Stimulated activated naive B cell treated with anti-CD40 and anti-IgM and Interleukin-4, amounts not matched to agents 10 μg/mL and 1 μg/mL and 100 μg/mL, for 72 hours (primary cell): Measurements from ENCODE around the gene GPC1.

Source experiments
- ATAC-seq, 2 donors: fragments of 150-1000 bp; cut with Tn5 transposase; replicated peaks; 2 replicates each; pipeline ENCODE4 v1.10.0; 2021; ENCODE audit warnings: moderate library complexity in 1 of 2
- DNase-seq: peaks from one replicate; pipeline ENCODE4 v3.0.0; 2021
- H3K27ac Mint-ChIP-seq: one replicate; pipeline ENCODE4 v1.8.0; 2022; ENCODE audit warnings: mild to moderate bottlenecking, mixed read lengths
- H3K27me3 Mint-ChIP-seq, 2 donors: one replicate each; pipeline ENCODE4 v1.8.0; 2022; ENCODE audit warnings: mixed read lengths in 2 of 2
- H3K36me3 Mint-ChIP-seq, 2 donors: one replicate each; pipeline ENCODE4 v1.8.0; 2022; ENCODE audit warnings: mixed read lengths in 2 of 2, mild to moderate bottlenecking in 1 of 2
- H3K4me1 Mint-ChIP-seq, 2 donors: one replicate each; pipeline ENCODE4 v1.8.0; 2022; ENCODE audit warnings: mixed read lengths in 2 of 2, mild to moderate bottlenecking in 1 of 2
- H3K4me3 Mint-ChIP-seq, 2 donors: one replicate each; pipeline ENCODE4 v1.8.0; 2022; ENCODE audit warnings: mild to moderate bottlenecking in 2 of 2, mixed read lengths in 2 of 2, moderate library complexity in 1 of 2
- H3K9me3 Mint-ChIP-seq, 2 donors: one replicate each; pipeline ENCODE4 v1.8.0; 2022; ENCODE audit warnings: mixed read lengths in 2 of 2, mild to moderate bottlenecking in 1 of 2

GPC1 gene

DNA sequence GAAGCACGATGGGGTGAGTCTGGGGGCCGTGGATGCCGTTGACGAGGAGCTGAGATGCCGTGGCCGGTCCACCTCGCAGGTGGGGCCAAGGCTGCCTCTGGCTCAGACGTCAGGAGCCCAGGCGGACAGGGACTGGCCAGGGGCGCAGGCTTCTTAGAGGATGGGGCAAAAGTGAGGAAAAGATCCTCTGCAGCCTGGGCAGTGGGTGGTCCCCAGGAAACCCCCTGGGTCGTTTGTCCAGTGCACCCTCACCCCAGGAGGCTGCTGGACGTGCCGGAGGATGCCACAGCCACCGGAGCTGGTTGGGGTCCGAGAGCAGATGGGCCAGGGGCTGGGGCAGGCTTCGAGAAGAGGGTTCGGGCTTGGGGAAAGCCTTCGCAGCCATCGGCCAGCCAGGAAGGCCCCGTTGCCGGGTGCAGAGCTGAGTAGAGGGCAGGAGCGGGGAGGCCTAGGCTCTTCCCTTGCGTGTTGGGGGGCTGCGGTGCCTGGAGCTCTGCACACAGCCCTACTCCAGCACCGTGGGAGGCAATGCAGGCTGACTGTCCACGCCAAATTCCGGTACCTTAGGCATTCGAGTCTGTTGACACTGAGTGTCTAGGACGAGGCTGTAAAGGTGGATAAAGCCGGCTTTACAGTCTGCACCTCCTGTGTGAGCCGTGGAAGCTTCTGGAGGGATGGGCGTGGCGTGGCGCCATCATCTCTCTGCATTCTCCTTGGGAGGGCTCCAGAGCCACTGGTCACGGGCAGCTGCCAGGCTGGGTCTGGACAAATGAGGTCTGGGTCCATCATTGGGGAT, 18.8 kb downstream of the GPC1 start:
- H3K9me3 Mint-ChIP-seq: no peaks in the 10 kb centered on the region
- peak overlapping the region; percentile 69 to 77 for H3K4me3 Mint-ChIP-seq
- H3K27ac Mint-ChIP-seq: peak overlapping the region; percentile 51
- peaks cover 0 to 3% of the 10 kb centered on the region in 2 donors for H3K36me3 Mint-ChIP-seq
- ATAC-seq: no peak
- DNase-seq: no peak
- H3K4me1 Mint-ChIP-seq: peaks cover 27 to 41% of the 10 kb centered on the region in 2 donors
- H3K27me3 Mint-ChIP-seq: peaks cover 59 to 69% of the 10 kb centered on the region in 2 donors

DNA sequence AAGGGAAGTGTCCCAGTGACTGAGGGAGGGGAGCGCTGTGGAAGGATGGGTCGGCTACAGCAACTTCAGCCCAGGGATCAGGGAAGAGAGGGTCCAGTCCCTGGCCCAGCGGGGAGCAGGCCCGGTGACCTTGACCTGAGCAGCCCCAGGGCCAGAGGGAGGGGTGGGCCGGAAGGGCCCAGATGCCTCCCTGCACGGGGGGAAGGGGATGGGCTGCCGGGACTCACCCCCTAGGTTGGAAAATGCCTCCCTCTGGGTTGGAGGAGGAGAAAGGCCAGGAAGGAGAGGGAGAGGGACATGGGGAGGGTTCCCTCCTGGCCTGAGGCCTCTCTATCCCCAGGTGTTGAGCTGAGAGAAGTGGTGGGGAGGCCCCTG, 19.8 kb downstream of the GPC1 start:
- H3K4me3 Mint-ChIP-seq: no peak overlapping the region

DNA sequence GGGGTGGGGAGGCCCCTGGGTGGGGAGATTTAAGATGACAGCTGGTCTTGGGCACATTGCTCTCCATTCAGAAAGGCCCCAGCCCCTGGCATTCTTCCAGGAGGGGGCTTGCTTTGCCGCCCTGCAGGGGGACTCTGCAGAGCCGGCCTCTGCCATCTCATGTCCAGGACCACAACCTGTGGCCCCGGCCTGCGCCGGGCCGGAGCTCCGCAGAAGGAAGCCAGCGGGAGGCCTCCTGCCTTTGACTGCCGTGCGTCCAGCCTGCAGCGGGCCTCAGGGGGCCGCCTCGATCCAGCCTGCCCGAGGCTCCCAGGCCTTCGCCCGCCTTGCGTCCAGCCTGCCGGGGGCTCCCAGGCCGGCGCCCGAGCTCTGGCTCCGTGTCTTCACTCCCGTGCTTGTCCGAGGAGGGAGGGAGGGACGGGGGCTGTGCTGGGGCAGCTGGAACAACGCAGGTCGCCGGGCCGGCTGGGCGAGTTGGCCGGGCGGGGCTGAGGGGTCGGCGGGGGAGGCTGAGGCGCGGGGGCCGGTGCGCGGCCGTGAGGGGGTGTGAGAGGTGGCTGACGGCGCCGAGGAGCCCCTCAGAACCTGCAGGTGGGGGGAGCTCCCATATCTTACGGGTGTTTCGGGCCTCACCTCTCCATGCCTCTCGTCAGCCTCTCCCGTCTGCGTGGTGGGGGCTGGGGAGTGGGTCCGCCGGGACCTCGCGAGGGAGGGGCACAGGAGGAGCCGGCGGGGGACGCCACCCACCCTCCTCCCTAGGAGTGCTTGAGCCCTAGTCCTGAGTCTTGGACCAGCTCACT, 20.4 kb downstream of the GPC1 start:
- Mint-ChIP-seq H3K4me3 (no peak overlapping the region), H3K9me3 (no peaks in the 10 kb centered on the region), H3K4me1 (peaks cover 18 to 29% of the 10 kb centered on the region in 2 donors), H3K36me3 (no peaks in the 10 kb centered on the region), H3K27me3 (peaks cover 45 to 53% of the 10 kb centered on the region in 2 donors), H3K27ac (no peak overlapping the region)
- DNase-seq (no peak), ATAC-seq (no peak)

More for the DNA sequence above, 19.8 kb downstream of the GPC1 start:
- Mint-ChIP-seq H3K4me1 (peaks cover 23 to 34% of the 10 kb centered on the region in 2 donors), H3K36me3 (peaks cover 0 to 3% of the 10 kb centered on the region in 2 donors), H3K9me3 (no peaks in the 10 kb centered on the region), H3K27ac (no peak overlapping the region), H3K27me3 (peaks cover 51 to 59% of the 10 kb centered on the region in 2 donors)
- DNase-seq: no peak
- ATAC-seq: no peak

DNA sequence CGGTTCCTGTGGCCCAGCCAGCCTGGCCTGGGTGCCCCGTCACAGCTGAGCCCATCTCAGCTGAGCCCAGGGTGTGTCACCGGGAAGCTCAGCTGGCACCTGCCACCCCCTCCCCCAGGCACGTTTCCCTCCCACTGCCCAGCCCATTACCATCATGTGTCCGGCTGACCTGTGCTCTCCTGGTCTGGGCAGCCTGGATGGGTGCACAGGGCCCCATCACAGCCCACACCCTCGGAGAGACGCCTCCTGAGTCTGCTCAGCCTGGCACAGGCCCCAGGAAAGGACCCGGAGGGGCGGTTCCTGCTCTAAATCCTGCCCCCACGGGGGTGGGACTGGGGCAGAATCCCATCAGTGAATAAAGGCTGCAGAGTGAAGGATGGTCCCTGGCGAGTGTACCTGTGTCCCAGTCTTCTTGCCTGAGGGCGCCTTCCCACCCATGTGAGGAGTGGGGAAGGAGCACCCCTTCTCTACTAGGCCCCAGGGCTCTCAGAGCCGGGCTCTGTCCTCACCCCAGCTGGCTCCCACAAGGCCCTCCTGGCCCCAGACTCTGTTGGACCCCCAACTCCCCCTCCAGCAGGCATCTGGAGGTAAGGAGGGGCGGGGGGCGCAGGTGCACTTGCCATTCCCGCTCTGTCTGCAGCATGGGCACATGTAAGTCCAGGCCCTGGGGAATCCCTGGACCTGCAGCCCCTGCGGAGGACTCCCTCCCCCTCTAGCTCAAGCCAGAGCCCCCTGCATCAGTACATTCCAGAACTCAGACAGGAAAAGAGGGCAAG, 21.2 kb downstream of the GPC1 start:
- DNase-seq (no peak), ATAC-seq (no peak)
- Mint-ChIP-seq H3K4me3 (no peak overlapping the region), H3K36me3 (no peaks in the 10 kb centered on the region), H3K27ac (no peak overlapping the region), H3K4me1 (peaks cover 18 to 27% of the 10 kb centered on the region in 2 donors), H3K9me3 (no peaks in the 10 kb centered on the region), H3K27me3 (peaks cover 37 to 45% of the 10 kb centered on the region in 2 donors)

DNA sequence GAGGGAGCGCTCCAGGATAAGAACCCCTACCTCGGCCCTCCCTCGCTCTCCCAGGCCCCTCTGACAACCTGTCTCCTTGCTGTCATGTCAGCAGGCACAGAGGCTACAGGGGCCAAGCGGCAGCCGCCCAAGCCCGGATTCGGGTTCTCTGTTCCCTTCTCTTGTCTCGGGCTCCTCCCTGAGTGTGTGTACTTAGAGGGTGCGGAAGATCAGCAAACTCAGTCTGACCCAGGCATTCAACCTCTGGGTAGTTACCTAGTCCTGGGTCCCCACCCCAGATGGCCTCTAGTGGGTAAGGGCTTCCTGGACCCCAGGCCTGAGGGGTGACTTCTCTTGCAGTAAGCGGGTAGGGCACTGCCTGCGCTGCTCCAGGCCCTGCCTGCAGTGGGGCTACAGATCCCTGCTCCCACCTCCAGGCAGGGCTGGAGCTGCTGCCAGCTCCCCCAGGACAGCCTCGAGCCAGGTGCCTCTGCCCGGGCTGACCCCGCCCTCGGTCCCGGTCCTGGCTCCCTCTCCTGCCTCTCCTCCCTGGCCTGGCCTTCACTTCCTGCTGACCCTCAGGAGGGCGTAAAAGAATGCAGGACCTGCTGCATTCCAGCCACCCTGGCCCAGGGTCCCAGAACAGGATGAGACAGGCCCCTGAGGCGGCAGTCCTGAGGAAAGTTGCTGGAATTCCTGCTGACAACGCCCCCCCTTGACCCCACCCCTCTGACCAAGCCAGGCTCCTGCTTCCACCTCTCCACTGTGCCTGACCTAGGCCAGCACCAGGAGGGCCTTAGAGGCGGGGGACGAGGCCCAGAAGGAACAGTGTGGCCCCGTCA, 22.0 kb downstream of the GPC1 start:
- Mint-ChIP-seq H3K9me3 (no peaks in the 10 kb centered on the region), H3K36me3 (no peaks in the 10 kb centered on the region), H3K27me3 (peaks cover 30 to 38% of the 10 kb centered on the region in 2 donors), H3K27ac (no peak overlapping the region), H3K4me3 (no peak overlapping the region), H3K4me1 (peaks cover 12 to 20% of the 10 kb centered on the region in 2 donors)
- DNase-seq (no peak), ATAC-seq (no peak)

DNA sequence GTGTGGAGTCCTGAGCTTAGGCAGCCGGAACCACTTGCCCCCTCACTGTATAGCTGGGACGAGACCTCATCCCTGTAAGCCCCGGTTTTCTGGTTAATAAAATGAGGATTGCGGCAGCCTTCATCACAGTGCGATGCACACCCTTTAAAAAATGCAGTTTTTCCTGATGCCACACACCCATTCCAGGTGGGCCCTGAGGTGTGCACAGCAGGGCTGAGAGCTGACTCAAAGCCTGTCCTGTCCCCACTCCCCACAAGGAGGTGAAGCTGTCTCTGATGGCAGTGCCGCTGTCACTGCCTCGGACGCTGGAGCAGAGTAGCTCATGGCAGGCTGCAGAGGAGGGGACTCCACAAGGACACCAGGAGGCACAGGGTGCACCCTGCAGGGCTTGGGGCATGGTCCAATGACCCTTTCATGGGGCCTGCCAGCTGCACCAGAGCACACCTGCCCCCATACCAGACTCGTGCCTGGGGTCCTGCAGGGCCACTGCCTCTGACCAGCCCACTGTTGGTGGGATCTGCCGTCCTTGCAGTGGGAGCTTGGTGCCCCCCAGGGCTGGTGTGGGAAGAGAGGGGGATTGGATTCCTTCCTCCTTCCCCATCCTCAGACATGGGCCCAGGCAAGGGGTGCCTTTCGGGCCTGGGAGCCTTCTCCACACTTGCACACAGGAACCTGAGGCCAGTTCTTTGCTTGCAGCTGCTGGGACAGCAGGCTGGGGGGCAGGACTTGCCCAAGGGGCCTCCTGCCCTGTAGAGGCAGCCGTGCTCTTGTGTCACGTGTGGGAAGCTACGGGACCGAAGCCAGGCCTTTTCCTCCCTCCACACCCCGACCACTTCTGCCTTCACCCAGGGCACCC, 22.8 kb downstream of the GPC1 start:
- no peak overlapping the region for H3K4me3 Mint-ChIP-seq
- no peaks in the 10 kb centered on the region for H3K36me3 Mint-ChIP-seq
- H3K9me3 Mint-ChIP-seq: no peaks in the 10 kb centered on the region
- peaks cover 12 to 20% of the 10 kb centered on the region in 2 donors for H3K4me1 Mint-ChIP-seq
- ATAC-seq (no peak), DNase-seq (no peak)
- peaks cover 30 to 38% of the 10 kb centered on the region in 2 donors for H3K27me3 Mint-ChIP-seq
- no peak overlapping the region for H3K27ac Mint-ChIP-seq

DNA sequence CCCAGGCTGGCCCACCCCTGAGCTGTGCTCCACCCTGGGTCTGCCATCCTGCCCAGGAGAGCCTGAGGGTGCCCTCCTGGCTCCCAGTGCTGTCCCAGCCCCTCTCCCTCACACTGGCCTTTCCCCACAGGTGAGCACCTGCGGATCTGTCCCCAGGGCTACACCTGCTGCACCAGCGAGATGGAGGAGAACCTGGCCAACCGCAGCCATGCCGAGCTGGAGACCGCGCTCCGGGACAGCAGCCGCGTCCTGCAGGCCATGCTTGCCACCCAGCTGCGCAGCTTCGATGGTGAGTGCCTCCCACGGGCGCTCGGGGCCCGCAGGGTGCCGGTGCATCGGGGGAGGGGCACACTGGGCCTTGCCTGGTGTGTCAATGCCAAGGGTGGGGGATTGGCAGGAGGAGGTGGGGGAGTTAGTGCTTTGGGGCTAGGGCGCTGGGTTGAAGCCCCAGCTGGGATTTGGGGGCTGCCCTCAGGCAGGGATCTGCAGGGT, 23.5 kb downstream of the GPC1 start:
- peaks cover 27 to 33% of the 10 kb centered on the region in 2 donors for H3K27me3 Mint-ChIP-seq
- no peak overlapping the region for H3K4me3 Mint-ChIP-seq
- no peaks in the 10 kb centered on the region for H3K9me3 Mint-ChIP-seq
- ATAC-seq (no peak), DNase-seq (no peak)
- no peak overlapping the region for H3K27ac Mint-ChIP-seq
- peaks cover 10 to 17% of the 10 kb centered on the region in 2 donors for H3K4me1 Mint-ChIP-seq
- no peaks in the 10 kb centered on the region for H3K36me3 Mint-ChIP-seq

DNA sequence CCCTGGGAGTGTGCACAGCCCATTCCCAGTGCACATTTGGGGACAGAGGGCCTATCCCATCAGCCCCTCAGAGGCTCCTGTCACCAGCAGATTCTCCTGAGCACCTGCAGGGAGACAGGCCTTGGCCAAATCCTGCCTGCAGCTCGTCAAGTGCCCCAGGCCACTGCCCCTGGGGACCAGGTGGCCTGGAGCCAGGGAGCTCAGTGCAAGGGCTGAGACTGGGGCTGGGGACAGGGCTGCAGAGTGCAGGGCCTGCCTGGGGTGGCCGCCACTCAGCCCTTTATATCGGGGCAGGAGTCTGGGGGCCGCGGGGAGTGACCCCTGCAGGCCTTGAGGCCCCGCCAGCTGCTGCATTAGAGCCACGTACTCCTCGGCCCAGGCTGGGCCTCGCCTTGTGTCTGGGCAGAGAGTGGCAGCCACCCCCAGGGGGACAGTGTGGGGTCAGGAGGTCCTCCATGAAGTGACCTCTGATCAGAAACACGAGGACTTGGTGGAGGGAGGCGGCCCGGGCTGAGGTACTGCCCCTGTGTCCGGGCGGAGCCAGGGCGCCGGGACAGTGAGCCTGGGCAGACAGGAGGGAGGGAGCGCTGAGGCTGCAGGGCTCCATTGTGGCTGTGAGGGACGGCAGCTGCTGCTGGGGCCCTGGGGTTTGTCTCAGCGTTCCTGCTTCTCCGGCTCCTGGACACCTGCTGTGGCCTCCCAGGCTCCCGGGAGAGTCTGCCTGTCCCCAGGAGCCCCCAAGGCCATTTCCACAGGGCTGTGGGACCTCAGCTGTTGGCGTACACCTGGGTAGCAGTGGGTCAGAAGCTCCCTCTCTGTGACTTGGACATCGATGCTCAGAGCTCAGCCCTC, 24.2 kb downstream of the GPC1 start:
- DNase-seq (no peak), ATAC-seq (no peak)
- Mint-ChIP-seq H3K4me1 (peaks cover 4 to 11% of the 10 kb centered on the region in 2 donors), H3K4me3 (no peak overlapping the region), H3K36me3 (peaks cover 3 to 4% of the 10 kb centered on the region in 2 donors), H3K9me3 (no peaks in the 10 kb centered on the region), H3K27me3 (peaks cover 20 to 26% of the 10 kb centered on the region in 2 donors), H3K27ac (no peak overlapping the region)

DNA sequence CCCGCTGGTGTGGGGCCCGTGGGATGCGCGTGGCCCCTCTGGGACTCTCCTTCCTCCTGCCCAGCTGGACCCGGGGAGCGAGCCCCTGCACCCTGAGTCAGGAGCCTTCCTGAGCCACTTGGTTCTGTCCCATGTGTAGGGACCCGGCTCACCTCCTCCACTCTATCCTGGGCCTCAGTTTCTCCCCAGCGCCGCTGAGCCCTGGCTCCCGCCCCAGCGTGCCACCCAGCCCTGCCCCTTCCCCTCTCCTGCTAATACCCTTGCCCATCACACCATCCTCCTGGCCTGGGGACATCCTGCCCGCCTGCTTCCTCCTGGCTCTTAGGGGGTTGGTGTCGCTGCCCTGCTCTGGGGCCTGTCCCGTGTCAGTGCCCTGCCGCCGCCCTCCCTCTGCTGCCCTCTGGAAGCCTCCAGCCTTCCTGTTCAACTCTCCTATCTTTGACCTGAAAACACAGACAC, 24.8 kb downstream of the GPC1 start:
- no peak overlapping the region for H3K27ac Mint-ChIP-seq

DNA sequence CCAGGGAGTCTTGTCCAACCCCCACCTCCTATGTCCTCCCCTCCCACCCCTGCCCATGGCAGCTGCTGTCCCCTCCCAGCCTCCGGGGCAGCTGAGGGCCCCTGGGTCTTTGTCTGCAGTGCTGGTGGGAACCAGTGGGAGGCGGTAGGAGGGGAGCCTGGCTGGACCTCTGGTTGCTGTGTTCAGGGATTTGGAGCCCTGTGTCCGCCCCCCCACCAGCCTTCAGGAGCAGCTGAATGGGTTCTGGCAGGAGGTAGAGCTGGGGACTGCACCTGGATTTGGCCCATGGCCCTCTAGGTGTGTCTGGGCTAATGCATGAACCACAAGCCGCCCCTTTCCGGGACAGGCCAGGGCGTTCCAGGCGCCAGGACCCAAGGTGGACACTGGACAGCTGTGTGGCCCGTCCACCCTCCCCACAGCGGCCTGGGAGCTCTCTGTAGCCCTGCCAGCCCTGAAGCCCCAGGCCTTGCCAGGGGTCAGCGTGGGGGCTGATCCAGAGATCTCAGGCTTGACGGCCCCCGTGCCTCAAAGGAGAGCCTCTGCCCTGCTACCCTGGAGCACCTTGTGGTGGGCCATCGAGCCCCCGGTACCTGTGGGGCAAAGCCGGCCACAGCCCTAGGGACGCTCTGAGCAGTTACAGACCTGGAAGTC, 25.4 kb downstream of the GPC1 start:
- no peak overlapping the region for H3K27ac Mint-ChIP-seq
- H3K4me3 Mint-ChIP-seq: no peak overlapping the region
- H3K27me3 Mint-ChIP-seq: peaks cover 14 to 15% of the 10 kb centered on the region in 2 donors
- no peak for ATAC-seq
- no peaks in the 10 kb centered on the region for H3K9me3 Mint-ChIP-seq
- no peak for DNase-seq
- H3K4me1 Mint-ChIP-seq: no peaks in the 10 kb centered on the region
- H3K36me3 Mint-ChIP-seq: peaks cover 3 to 8% of the 10 kb centered on the region in 2 donors

More for the DNA sequence above, 24.8 kb downstream of the GPC1 start:
- Mint-ChIP-seq H3K27me3 (peaks cover 14 to 20% of the 10 kb centered on the region in 2 donors), H3K36me3 (peaks cover 3 to 7% of the 10 kb centered on the region in 2 donors), H3K4me3 (no peak overlapping the region), H3K4me1 (peaks cover 0 to 4% of the 10 kb centered on the region in 2 donors), H3K9me3 (no peaks in the 10 kb centered on the region)
- no peak for ATAC-seq
- no peak for DNase-seq

DNA sequence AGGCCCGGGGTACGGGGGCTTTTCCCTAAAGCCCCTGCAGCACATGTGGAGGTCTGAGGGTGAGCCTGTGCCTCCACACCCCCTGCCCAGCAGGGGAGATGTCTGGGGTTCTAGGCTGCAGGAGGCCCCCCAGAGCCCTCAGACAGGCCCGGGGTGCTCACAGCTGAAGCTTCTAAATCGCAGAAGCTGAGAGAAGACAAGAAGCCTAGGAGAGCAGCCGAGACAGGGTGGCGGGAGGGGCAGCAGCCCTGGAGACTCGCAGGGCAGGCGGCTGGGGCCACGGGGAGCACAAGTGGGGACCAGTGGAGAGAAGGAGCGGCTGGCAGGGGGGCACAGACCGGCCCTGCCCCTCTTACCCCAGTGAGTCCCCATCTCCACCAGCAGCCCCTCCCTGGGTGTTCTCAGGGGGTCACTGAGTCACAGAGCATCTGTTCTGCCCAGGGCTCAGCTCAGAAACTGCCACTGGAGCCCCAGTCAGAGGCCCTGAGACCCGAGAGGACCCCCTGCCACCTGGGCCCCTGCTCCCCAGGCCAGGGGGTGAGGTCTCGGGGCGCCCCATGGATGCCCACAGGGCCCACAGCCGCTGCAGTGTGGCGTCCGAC, 26.1 kb downstream of the GPC1 start:
- Mint-ChIP-seq H3K36me3 (peaks cover 3 to 8% of the 10 kb centered on the region in 2 donors), H3K9me3 (no peaks in the 10 kb centered on the region), H3K4me1 (no peaks in the 10 kb centered on the region), H3K27me3 (peaks cover 9 to 12% of the 10 kb centered on the region in 2 donors), H3K27ac (no peak overlapping the region), H3K4me3 (no peak overlapping the region)
- no peak for DNase-seq
- no peak for ATAC-seq
